B cell (primary cell): Measurements from ENCODE around the gene DIRAS1. TPM values are rescaled to one million over a fixed set of nuclear protein-coding genes. Genes with fewer than 3 reads are reported as not detected.
A peak's percentile ranks its signal among the peaks of the same experiment; 100 is the strongest.

Experiments
- ATAC-seq: fragments of 200-7000 bp; cut with Tn5 transposase; one replicate; pipeline ENCODE4 v1.10.0; 2021; ENCODE audit warnings: low read depth, mild to moderate bottlenecking, moderate number of reproducible peaks, moderate library complexity
- CTCF ChIA-PET: fragments of 350-600 bp; sonication (Branson Sonifier 250); formaldehyde crosslinking; loops from one replicate; lab custom pipeline; 2021; ENCODE audit warnings: antibody characterized with exemption, inconsistent platforms; lab: Charles Lee
- POLR2A ChIA-PET: fragments of 350-600 bp; sonication (Branson Sonifier 250); formaldehyde crosslinking; loops from one replicate; lab custom pipeline; 2021; ENCODE audit warnings: antibody characterized with exemption; lab: Charles Lee
- DNase-seq: peaks from one replicate; pipeline ENCODE4 v3.0.0; 2013
- H2AFZ ChIP-seq: 2 replicates; pipeline ENCODE4 v1.6.1; 2012; ENCODE audit warnings: mild to moderate bottlenecking, low read depth, low read length; ENCODE audit not compliant: insufficient read depth, poor library complexity, severe bottlenecking
- H3K27ac ChIP-seq, 2 donors: 1 replicate in 1 of 2; 2 replicates in 1 of 2; pipeline ENCODE4 v1.5.1; 2012 to 2013; ENCODE audit warnings: low read length in 2 of 2, mild to moderate bottlenecking in 2 of 2, moderate library complexity in 1 of 2
- H3K27me3 ChIP-seq, 4 experiments: fragments of 200-600 bp in 1 of 4; sonication (generic) in 1 of 4; replicated peaks in 1 of 4; 1 replicate in 2 of 4; 2 replicates in 2 of 4; pipeline versions ENCODE4 v1.6.1 to v1.7.0; 2013 to 2016; ENCODE audit warnings: low read length in 3 of 4, mild to moderate bottlenecking in 2 of 4, mixed read lengths in 1 of 4, moderate library complexity in 1 of 4; ENCODE audit not compliant: insufficient read depth in 4 of 4, control insufficient read depth in 3 of 4; ENCODE audit errors: control extremely low read depth in 1 of 4
- H3K36me3 ChIP-seq, 2 experiments: replicated peaks in 1 of 2; 1 replicate in 1 of 2; 2 replicates in 1 of 2; pipeline versions ENCODE4 v1.6.1 to v1.7.1; 2013; ENCODE audit warnings: low read length in 1 of 2; ENCODE audit not compliant: insufficient read depth in 2 of 2, control insufficient read depth in 1 of 2; ENCODE audit errors: control extremely low read depth in 1 of 2, extremely low read depth in 1 of 2
- H3K4me1 ChIP-seq, 2 donors: fragments of 200-600 bp in 1 of 2; sonication (generic) in 1 of 2; 1 replicate in 1 of 2; 2 replicates in 1 of 2; pipeline versions ENCODE4 v1.5.1 to v1.6.1; 2013 to 2017; ENCODE audit warnings: low read length in 2 of 2; ENCODE audit not compliant: control insufficient read depth in 2 of 2, insufficient read depth in 2 of 2
- H3K4me2 ChIP-seq: replicated peaks from 2 replicates; pipeline ENCODE3; 2012; ENCODE audit warnings: mild to moderate bottlenecking, low read depth, low read length; ENCODE audit not compliant: poor library complexity, severe bottlenecking
- H3K4me3 ChIP-seq, 5 experiments: fragments of 200-600 bp in 1 of 5; sonication (generic) in 1 of 5; 1 replicate in 3 of 5; 2 replicates in 2 of 5; pipeline versions ENCODE4 v1.5.1 to v1.7.0; 2011 to 2016; ENCODE audit warnings: low read length in 4 of 5, mild to moderate bottlenecking in 4 of 5, low read depth in 2 of 5, control low read depth in 1 of 5, moderate library complexity in 1 of 5; ENCODE audit not compliant: insufficient read depth in 1 of 5; ENCODE audit errors: control extremely low read depth in 1 of 5, extremely low read depth in 1 of 5
- H3K79me2 ChIP-seq: fragments of 200-600 bp; sonication (generic); one replicate; pipeline ENCODE4 v1.6.0; 2016; ENCODE audit warnings: low read length; ENCODE audit not compliant: control insufficient read depth, insufficient read depth
- H3K9ac ChIP-seq: fragments of 200-600 bp; sonication (generic); 2 replicates; pipeline ENCODE4 v1.6.1; 2017; ENCODE audit warnings: mild to moderate bottlenecking, low read length, moderate library complexity
- H3K9me3 ChIP-seq, 3 donors: one replicate each; pipeline versions ENCODE4 v1.6.1 to v1.7.1; 2013; ENCODE audit warnings: low read length in 2 of 3; ENCODE audit not compliant: control insufficient read depth in 2 of 3, insufficient read depth in 1 of 3; ENCODE audit errors: control extremely low read depth in 1 of 3
- H4K20me1 ChIP-seq: 2 replicates; pipeline ENCODE4 v1.6.0; 2012; ENCODE audit warnings: mild to moderate bottlenecking, low read length; ENCODE audit not compliant: insufficient read depth, control insufficient read depth, poor library complexity, severe bottlenecking
- H3K27ac Mint-ChIP-seq: one replicate; pipeline ENCODE4 v1.8.0; 2021; ENCODE audit warnings: mixed read lengths
- H3K27me3 Mint-ChIP-seq: one replicate; pipeline ENCODE4 v1.8.0; 2021; ENCODE audit warnings: mixed read lengths
- H3K4me1 Mint-ChIP-seq: one replicate; pipeline ENCODE4 v1.8.0; 2021; ENCODE audit warnings: mixed read lengths
- H3K4me3 Mint-ChIP-seq: one replicate; pipeline ENCODE4 v1.8.0; 2021; ENCODE audit warnings: mixed read lengths
- H3K9me3 Mint-ChIP-seq: one replicate; pipeline ENCODE4 v1.8.0; 2022; ENCODE audit warnings: mixed read lengths; ENCODE audit not compliant: insufficient read depth
- EZH2 ChIP-seq: IDR thresholded peaks from 2 replicates; pipeline ENCODE4 v1.6.1; 2012; ENCODE audit warnings: borderline replicate concordance, low read depth, mild to moderate bottlenecking, moderate library complexity, low read length; ENCODE audit not compliant: insufficient read depth, poor library complexity, severe bottlenecking
- WGBS: methylation state at CpG from one replicate; pipeline ENCODE4 v1.1.5; 2013; ENCODE audit warnings: missing lambda C conversion rate; ENCODE audit not compliant: insufficient coverage; 5-methylcytosine and 5-hydroxymethylcytosine counted together
- intact Hi-C: fragments of 100-400 bp; cut with micrococcal nuclease; formaldehyde crosslinking; loops from one replicate; pipeline ENCODE4 v1.10.0; 2022
- polyA plus RNA-seq: library from polyadenylated mRNA; depleted of rRNA; stranded (reverse); fragments of >200 nt; gene quantifications from 2 replicates; pipeline ENCODE4 v1.2.3, GENCODE V29; 2012
- total RNA-seq, 2 donors: library from RNA; stranded (reverse); fragments of 120-200 nt in 1 of 2; gene quantifications; 1 replicate in 1 of 2; 2 replicates in 1 of 2; pipeline versions ENCODE4 v1.2.3 to v1.2.4, GENCODE V29; 2013 to 2022
- TF ChIP-seq, protein P1 (sequence below): fragments of 200-600 bp; IDR thresholded peaks from one replicate; pipeline ENCODE4 v1.8.0; 2022; ENCODE audit warnings: antibody characterized with exemption, mild to moderate bottlenecking

DIRAS1 gene
- total and polyA plus RNA-seq, 2 donors (not counting 1 experiment from before 2014, with no cell fraction given), result 5.2 to 23.7 TPM

GRCh38 chr19:2721570-2722540 is 683 bp upstream of the DIRAS1 start:
- peaks cover 0 to 17% (median 8%) of the 10 kb centered on the region in 4 experiments for H3K27me3 ChIP-seq
- peak overlapping the region; percentile 54 for H2AFZ ChIP-seq
- H3K9ac ChIP-seq, result peak overlapping the region; percentile 64
- TF ChIP-seq, protein P1, sequence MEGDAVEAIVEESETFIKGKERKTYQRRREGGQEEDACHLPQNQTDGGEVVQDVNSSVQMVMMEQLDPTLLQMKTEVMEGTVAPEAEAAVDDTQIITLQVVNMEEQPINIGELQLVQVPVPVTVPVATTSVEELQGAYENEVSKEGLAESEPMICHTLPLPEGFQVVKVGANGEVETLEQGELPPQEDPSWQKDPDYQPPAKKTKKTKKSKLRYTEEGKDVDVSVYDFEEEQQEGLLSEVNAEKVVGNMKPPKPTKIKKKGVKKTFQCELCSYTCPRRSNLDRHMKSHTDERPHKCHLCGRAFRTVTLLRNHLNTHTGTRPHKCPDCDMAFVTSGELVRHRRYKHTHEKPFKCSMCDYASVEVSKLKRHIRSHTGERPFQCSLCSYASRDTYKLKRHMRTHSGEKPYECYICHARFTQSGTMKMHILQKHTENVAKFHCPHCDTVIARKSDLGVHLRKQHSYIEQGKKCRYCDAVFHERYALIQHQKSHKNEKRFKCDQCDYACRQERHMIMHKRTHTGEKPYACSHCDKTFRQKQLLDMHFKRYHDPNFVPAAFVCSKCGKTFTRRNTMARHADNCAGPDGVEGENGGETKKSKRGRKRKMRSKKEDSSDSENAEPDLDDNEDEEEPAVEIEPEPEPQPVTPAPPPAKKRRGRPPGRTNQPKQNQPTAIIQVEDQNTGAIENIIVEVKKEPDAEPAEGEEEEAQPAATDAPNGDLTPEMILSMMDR, result no peak
- TF ChIP-seq EZH2, result no peak
- intact Hi-C loops, result no loop called here
- H3K36me3 ChIP-seq, result no peaks in the 10 kb centered on the region
- H3K79me2 ChIP-seq, result peaks cover 6% of the 10 kb centered on the region
- peak; percentile 43 for DNase-seq
- peaks cover 8% of the 10 kb centered on the region for H4K20me1 ChIP-seq
- Mint-ChIP-seq H3K27me3 (peaks cover 4% of the 10 kb centered on the region), H3K9me3 (no peaks in the 10 kb centered on the region), H3K4me3 (peak overlapping the region; percentile 84), H3K4me1 (peaks cover 29% of the 10 kb centered on the region), H3K27ac (peak overlapping the region; percentile 72)
- H3K4me1 ChIP-seq, result peaks cover 40 to 49% of the 10 kb centered on the region in 2 donors
- no peak overlapping the region for H3K27ac ChIP-seq
- H3K4me3 ChIP-seq, result peak overlapping the region in 4 of 5 experiments; percentile 32 to 63 (median 56)
- ChIA-PET POLR2A (interaction anchor here (0.5 to 1.5 kb wide), 3 partner anchors 23 to 403 kb away, joined by 4 to 7 read pairs (median 5); no protein-coding TSS in a partner anchor), CTCF (interaction anchor here (1.0 kb wide), 1 partner anchor 74 kb away, joined by 4 read pairs; no protein-coding TSS in a partner anchor)
- 34% methylated on average over 38 of the region's 39 CpGs for WGBS
- H3K9me3 ChIP-seq, result peaks cover 0 to 5% (median 0%) of the 10 kb centered on the region in 3 donors
- H3K4me2 ChIP-seq, result peak overlapping the region; percentile 96
- no peak for ATAC-seq
